ENCODE results near the gene PRKCA.
A peak's percentile ranks its signal among the peaks of the same experiment; 100 is the strongest.
"Not testable (repeated sequence)": the region's sequence is repeated elsewhere in the genome, so short reads cannot be mapped to it uniquely, and the experiment has no call there.

PRKCA gene

GRCh38 chr17:66712453-66712852 is 410.0 kb downstream of the PRKCA start:
- DNase-seq (ENCODE audit: low read depth, low spot score): no peak
- TF ChIP-seq CTCF (IDR thresholded peaks at IDR 0.05; ENCODE audit: insufficient read depth, low read length, missing control alignments): no peak
- H3K4me3 ChIP-seq (ENCODE audit: low read depth, low read length): no peak overlapping the region
- CTCF ChIA-PET: interaction anchor here (0.6 kb wide), 1 partner anchor 18 kb away, joined by 3 read pairs; no protein-coding TSS in a partner anchor
- POLR2A ChIA-PET: no interaction called here

GRCh38 chr17:66713021-66713532 is 410.7 kb downstream of the PRKCA start:
- POLR2A ChIA-PET; DNase-seq (ENCODE audit: low read depth, low spot score); H3K4me3 ChIP-seq (ENCODE audit: low read depth, low read length): not testable (repeated sequence)
- CTCF ChIA-PET: interaction anchor here (2.3 kb wide), 2 partner anchors 16 to 187 kb away, joined by 7 to 9 read pairs; no protein-coding TSS in a partner anchor

- no peak for DNase-seq (ENCODE audit: low read depth, low spot score)
- ChIA-PET POLR2A (no interaction called here), CTCF (interaction anchor here (1.5 to 2.3 kb wide), 3 partner anchors 10 to 186 kb away, joined by 3 to 9 read pairs (median 7); no protein-coding TSS in a partner anchor)
- no peak overlapping the region for H3K4me3 ChIP-seq (ENCODE audit: low read depth, low read length)
- TF ChIP-seq CTCF (IDR thresholded peaks at IDR 0.05; ENCODE audit: insufficient read depth, low read length, missing control alignments): no peak
Observed at GRCh38 chr17:66713533-66714042, 411.2 kb downstream of the PRKCA start.

GRCh38 chr17:66714046-66715023 is 411.9 kb downstream of the PRKCA start:
- no peak for TF ChIP-seq CTCF (IDR thresholded peaks at IDR 0.05; ENCODE audit: insufficient read depth, low read length, missing control alignments)
- CTCF ChIA-PET: interaction anchor here (0.6 to 2.3 kb wide), 11 partner anchors 9 to 514 kb away, joined by 3 to 9 read pairs (median 3); no protein-coding TSS in a partner anchor
- POLR2A ChIA-PET: no interaction called here
- DNase-seq (ENCODE audit: low read depth, low spot score): no peak
- no peak overlapping the region for H3K4me3 ChIP-seq (ENCODE audit: low read depth, low read length)

GRCh38 chr17:66715076-66715675 is 412.8 kb downstream of the PRKCA start:
- no peak for DNase-seq (ENCODE audit: low read depth, low spot score)
- H3K4me3 ChIP-seq (ENCODE audit: low read depth, low read length): no peak overlapping the region
- ChIA-PET POLR2A (no interaction called here), CTCF (interaction anchor here (0.6 to 2.3 kb wide), 12 partner anchors 10 to 515 kb away, joined by 3 to 9 read pairs (median 4); no protein-coding TSS in a partner anchor)
- TF ChIP-seq CTCF (IDR thresholded peaks at IDR 0.05; ENCODE audit: insufficient read depth, low read length, missing control alignments): no peak

- TF ChIP-seq CTCF (IDR thresholded peaks at IDR 0.05; ENCODE audit: insufficient read depth, low read length, missing control alignments): peak; percentile 41
- ChIA-PET CTCF (interaction anchor here (0.7 to 2.3 kb wide), 5 partner anchors 11 to 192 kb away, joined by 3 to 7 read pairs (median 4); no protein-coding TSS in a partner anchor), POLR2A (no interaction called here)
- H3K4me3 ChIP-seq (ENCODE audit: low read depth, low read length): no peak overlapping the region
- DNase-seq (ENCODE audit: low read depth, low spot score): peak; percentile 16
Observed at GRCh38 chr17:66715745-66716156, 413.3 kb downstream of the PRKCA start.
